ENCODE measurements around the gene MKI67. TPM values are rescaled to one million over a fixed set of nuclear protein-coding genes. Genes with fewer than 3 reads are reported as not detected.

Gene MKI67
- total RNA-seq, 1 donor from 2014 or later: 0.64 TPM

DNA sequence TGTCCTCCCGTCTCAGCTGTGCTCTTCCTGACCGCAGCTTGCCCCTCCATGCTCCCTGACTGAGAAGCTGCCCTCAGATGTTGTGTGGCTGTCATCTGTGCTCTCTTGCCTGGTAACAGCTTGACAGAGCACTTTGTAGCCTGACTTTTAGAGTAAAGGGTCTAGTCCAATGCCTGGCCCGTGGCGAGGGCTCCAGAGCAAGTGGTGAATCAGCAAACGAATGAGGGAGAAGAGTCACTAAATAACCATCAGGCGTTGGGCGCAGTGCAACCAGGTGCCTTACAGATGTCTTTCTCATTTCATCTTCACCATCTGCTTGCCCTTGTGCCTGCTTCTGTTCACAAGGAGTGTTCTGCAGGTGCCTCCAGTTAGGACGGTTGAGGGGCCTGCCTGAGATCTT is 45.6 kb downstream of the MKI67 start:
- Histone ChIP-seq H3K4me3 (no peak overlapping the region), H3K9me3 (no peaks in the 10 kb centered on the region), H3K36me3 (peaks cover 17 to 24% of the 10 kb centered on the region in 2 donors), H3K4me1 (no peaks in the 10 kb centered on the region), H3K27ac (no peak overlapping the region), H3K27me3 (no peaks in the 10 kb centered on the region)
- TF ChIP-seq CTCF (IDR thresholded peaks at IDR 0.05): no peak
- DNase-seq (ENCODE audit: low spot score in 2 of 2): peak in 1 of 2 donors; percentile 28
- intact Hi-C loops (cut with DNase I): no loop called here

GRCh38 chr10:128080231-128080630 is 46.0 kb downstream of the MKI67 start:
- no peak overlapping the region for H3K27ac ChIP-seq
- H3K9me3 ChIP-seq: no peaks in the 10 kb centered on the region
- no peaks in the 10 kb centered on the region for H3K27me3 ChIP-seq
- TF ChIP-seq CTCF (IDR thresholded peaks at IDR 0.05): no peak
- peak in 1 of 2 donors; percentile 42 for DNase-seq (ENCODE audit: low spot score in 2 of 2)
- no peaks in the 10 kb centered on the region for H3K4me1 ChIP-seq
- peaks cover 17 to 24% of the 10 kb centered on the region in 2 donors for H3K36me3 ChIP-seq
- intact Hi-C loops (cut with DNase I): no loop called here
- no peak overlapping the region for H3K4me3 ChIP-seq

GRCh38 chr10:128078136-128078969 is 47.9 kb downstream of the MKI67 start:
- DNase-seq (ENCODE audit: low spot score in 2 of 2): peak in 1 of 2 donors; percentile 57
- Histone ChIP-seq H3K9me3 (no peaks in the 10 kb centered on the region), H3K27me3 (no peaks in the 10 kb centered on the region), H3K36me3 (peaks cover 22 to 27% of the 10 kb centered on the region in 2 donors), H3K27ac (no peak overlapping the region), H3K4me1 (no peaks in the 10 kb centered on the region), H3K4me3 (no peak overlapping the region)
- TF ChIP-seq CTCF (IDR thresholded peaks at IDR 0.05): peak in 2 of 3 experiments; percentile 22 to 50
- intact Hi-C loops (cut with DNase I): no loop called here

GRCh38 chr10:128077155-128077875 is 48.9 kb downstream of the MKI67 start:
- Histone ChIP-seq H3K4me3 (no peak overlapping the region), H3K4me1 (no peaks in the 10 kb centered on the region), H3K27me3 (no peaks in the 10 kb centered on the region), H3K36me3 (peaks cover 22 to 27% of the 10 kb centered on the region in 2 donors), H3K27ac (no peak overlapping the region), H3K9me3 (no peaks in the 10 kb centered on the region)
- TF ChIP-seq CTCF (IDR thresholded peaks at IDR 0.05): no peak
- intact Hi-C loops (cut with DNase I): no loop called here
- DNase-seq (ENCODE audit: low spot score in 2 of 2): peak in 1 of 2 donors; percentile 49

GRCh38 chr10:128074589-128074988 is 51.6 kb downstream of the MKI67 start:
- no peaks in the 10 kb centered on the region for H3K27me3 ChIP-seq
- H3K9me3 ChIP-seq: no peaks in the 10 kb centered on the region
- no peak overlapping the region for H3K27ac ChIP-seq
- no peak for DNase-seq (ENCODE audit: low spot score in 2 of 2)
- peaks cover 28 to 29% of the 10 kb centered on the region in 2 donors for H3K36me3 ChIP-seq
- H3K4me1 ChIP-seq: no peaks in the 10 kb centered on the region
- TF ChIP-seq CTCF (IDR thresholded peaks at IDR 0.05): no peak
- intact Hi-C loops (cut with DNase I): no loop called here
- H3K4me3 ChIP-seq: no peak overlapping the region
